GM12878 (cell line): ENCODE results near the gene PXT1. TPM values are rescaled to one million over a fixed set of nuclear protein-coding genes. Genes with fewer than 3 reads are reported as not detected.

ENCODE experiments used
- ATAC-seq: fragments of 200-7000 bp; cut with Tn5 transposase; 3 replicates; pipeline ENCODE4 v1.9.1; 2020; ENCODE audit warnings: mild to moderate bottlenecking, moderate library complexity
- BruUV-seq: library from RNA; stranded (reverse); fragments of 400-500 nt; replicated peaks from 2 replicates; lab custom pipeline; 2021; lab: Mats Ljungman, UMichigan
- CTCF ChIA-PET: fragments of 300-600 bp; sonication (Branson Sonifier 250); formaldehyde crosslinking; extraction: SDS; loops from one replicate; lab custom pipeline; 2021; ENCODE audit warnings: inconsistent platforms; lab: Yijun Ruan, JAX
- POLR2A ChIA-PET: fragments of 350-600 bp; formaldehyde crosslinking; extraction: SDS; loops from one replicate; lab custom pipeline; 2021; ENCODE audit warnings: inconsistent platforms; lab: Charles Lee
- RAD21 ChIA-PET: fragments of 300-600 bp; sonication (Branson Sonifier 250); formaldehyde crosslinking; loops from one replicate; lab custom pipeline; 2023; ENCODE audit warnings: antibody characterized with exemption; ENCODE audit not compliant: unreplicated experiment; lab: Charles Lee
- SMC1A ChIA-PET: fragments of 300-600 bp; sonication (Branson Sonifier 250); formaldehyde crosslinking; loops from one replicate; lab custom pipeline; 2023; ENCODE audit not compliant: unreplicated experiment, uncharacterized antibody; lab: Charles Lee
- DNase-seq: peaks from one replicate; pipeline ENCODE4 v3.0.0-alpha.2; 2011; ENCODE audit warnings: low read depth, low spot score
- FAIRE-seq: peaks from 3 replicates; lab custom pipeline; 2011; peaks lifted over from hg19 to GRCh38; lab: Jason Lieb, UNC
- H2AFZ ChIP-seq: 2 replicates; pipeline ENCODE4 v1.6.0; 2011; ENCODE audit warnings: low read depth, low read length, control low read depth; ENCODE audit not compliant: control insufficient read depth
- H3K27ac ChIP-seq: 2 replicates; pipeline ENCODE4 v1.5.1; 2011; ENCODE audit warnings: control low read depth; ENCODE audit not compliant: control insufficient read depth, insufficient read depth
- H3K27me3 ChIP-seq, 2 experiments: replicated peaks in 1 of 2; 2 replicates each; pipeline versions ENCODE4 v1.6.0 to v1.6.1; 2011; ENCODE audit warnings: low read length in 1 of 2; ENCODE audit not compliant: control insufficient read depth in 2 of 2, insufficient read depth in 2 of 2
- H3K36me3 ChIP-seq, 2 experiments: 2 replicates each; pipeline ENCODE4 v1.5.1; 2011; ENCODE audit warnings: low read length in 1 of 2; ENCODE audit not compliant: control insufficient read depth in 2 of 2, insufficient read depth in 2 of 2
- H3K4me1 ChIP-seq: 2 replicates; pipeline ENCODE4 v1.6.1; 2011; ENCODE audit warnings: mild to moderate bottlenecking, low read length, moderate library complexity, mixed read lengths; ENCODE audit not compliant: control insufficient read depth, insufficient read depth
- H3K4me2 ChIP-seq: 2 replicates; pipeline ENCODE4 v1.6.0; 2011; ENCODE audit warnings: control low read depth; ENCODE audit not compliant: control insufficient read depth, insufficient read depth
- H3K4me3 ChIP-seq: fragments of 200-600 bp; sonication (generic); 2 replicates; pipeline ENCODE4 v1.5.1; 2016
- H3K79me2 ChIP-seq: 2 replicates; pipeline ENCODE4 v1.6.0; 2011; ENCODE audit warnings: low read length; ENCODE audit not compliant: control insufficient read depth, insufficient read depth
- H3K9ac ChIP-seq: 2 replicates; pipeline ENCODE4 v1.8.0; 2011; ENCODE audit warnings: low read length, control low read depth, mixed read lengths; ENCODE audit not compliant: control insufficient read depth, insufficient read depth
- H3K9me3 ChIP-seq: replicated peaks from 3 replicates; pipeline ENCODE4 v1.5.1; 2011; ENCODE audit warnings: mild to moderate bottlenecking, low read length; ENCODE audit not compliant: control insufficient read depth, insufficient read depth
- H4K20me1 ChIP-seq: 2 replicates; pipeline ENCODE4 v1.6.0; 2011; ENCODE audit not compliant: control insufficient read depth, insufficient read depth
- BMI1 ChIP-seq: fragments of 450-650 bp; IDR thresholded peaks from 2 replicates; pipeline ENCODE4 v1.6.1; 2016; ENCODE audit warnings: mild to moderate bottlenecking, moderate library complexity, borderline replicate concordance
- GABPA ChIP-seq: IDR thresholded peaks from 2 replicates; pipeline ENCODE4 v1.6.1; 2014; ENCODE audit warnings: antibody characterized with exemption, low read depth, mild to moderate bottlenecking, inconsistent platforms
- LARP7 ChIP-seq: fragments of 450-650 bp; IDR thresholded peaks from 2 replicates; pipeline ENCODE4 v1.6.1; 2017; ENCODE audit warnings: mild to moderate bottlenecking
- MAX ChIP-seq: IDR thresholded peaks from 2 replicates; pipeline ENCODE4 v1.6.1; 2012; ENCODE audit warnings: low read depth, low read length, improper control_type of control experiment
- MYC ChIP-seq: IDR thresholded peaks from 2 replicates; pipeline ENCODE4 v1.6.1; 2011; ENCODE audit warnings: mild to moderate bottlenecking, low read length, moderate library complexity, inconsistent platforms; ENCODE audit not compliant: insufficient read depth, insufficient replicate concordance, insufficient read length, severe bottlenecking
- NR2C2 ChIP-seq: IDR thresholded peaks from 2 replicates; pipeline ENCODE4 v1.6.1; 2011; ENCODE audit warnings: borderline replicate concordance, low read depth; ENCODE audit not compliant: control insufficient read depth, insufficient read length
- POLR2A ChIP-seq: IDR thresholded peaks from 2 replicates; pipeline ENCODE4 v1.6.1; 2011; ENCODE audit warnings: low read depth, mild to moderate bottlenecking, low read length
- RAD21 ChIP-seq: IDR thresholded peaks from 2 replicates; pipeline ENCODE4 v1.6.1; 2011; ENCODE audit warnings: mild to moderate bottlenecking, low read depth, low read length, moderate library complexity; ENCODE audit not compliant: insufficient read depth
- TCF7 ChIP-seq: IDR thresholded peaks from 2 replicates; pipeline ENCODE4 v1.6.1; 2014; ENCODE audit warnings: antibody characterized with exemption, borderline replicate concordance
- ZNF384 ChIP-seq: IDR thresholded peaks from 2 replicates; pipeline ENCODE4 v1.6.1; 2012; ENCODE audit warnings: low read depth, mild to moderate bottlenecking, low read length, improper control_type of control experiment, borderline replicate concordance
- WGBS: methylation state at CpG from one replicate; pipeline ENCODE4 v1.1.6; 2016; ENCODE audit warnings: low lambda C conversion rate; ENCODE audit not compliant: insufficient replicate concordance, insufficient coverage; ENCODE audit errors: missing lambda C conversion rate; 5-methylcytosine and 5-hydroxymethylcytosine counted together
- in situ Hi-C: fragments of 300-500 bp; cut with MboI; formaldehyde crosslinking; loops from 9 replicates; pipeline ENCODE4 v1.14.3; 2018; ENCODE audit warnings: mixed read lengths
- intact Hi-C: fragments of 100-400 bp; cut with micrococcal nuclease; formaldehyde crosslinking; loops from one replicate; pipeline ENCODE4 v1.14.2; 2022; ENCODE audit not compliant: unreplicated experiment
- polyA plus RNA-seq, 11 experiments: library from polyadenylated mRNA; depleted of rRNA in 4 of 11; unstranded in 6 of 11; stranded (reverse) in 5 of 11; fragments of >200 nt; fragmentation: Nextera tagmentation in 4 of 11; fragmentation: Illumina TruSeq in 1 of 11; extraction: Ambion mirVana in 4 of 11; extraction: Trizol in 1 of 11; gene quantifications; 1 replicate in 1 of 11; 2 replicates in 10 of 11; pipeline versions ENCODE4 v1.2.1 to v1.2.3, GENCODE V29; 2011 to 2016; ENCODE audit warnings: inconsistent platforms in 2 of 11, missing spikeins in 2 of 11, low read depth in 1 of 11
- total RNA-seq, 4 experiments: library from RNA; depleted of rRNA in 3 of 4; stranded (reverse); fragments of >200 nt in 3 of 4; fragmentation: Illumina TruSeq in 1 of 4; extraction: Trizol in 1 of 4; gene quantifications; 2 replicates each; pipeline versions ENCODE4 v1.2.1 to v1.2.3, GENCODE V29; 2013 to 2021
- TF ChIP-seq, protein P1 (sequence below): fragments of 450-650 bp; formaldehyde crosslinking; IDR thresholded peaks from 2 replicates; pipeline ENCODE4 v1.5.0; 2022; ENCODE audit warnings: mild to moderate bottlenecking, missing genetic modification characterization

PXT1 gene
- total and polyA plus RNA-seq, 10 of the 15 experiments (the other 5 are each of a cell fraction or from before 2014, with no cell fraction given): 0.27 to 2.9 (median 0.50) TPM

DNA sequence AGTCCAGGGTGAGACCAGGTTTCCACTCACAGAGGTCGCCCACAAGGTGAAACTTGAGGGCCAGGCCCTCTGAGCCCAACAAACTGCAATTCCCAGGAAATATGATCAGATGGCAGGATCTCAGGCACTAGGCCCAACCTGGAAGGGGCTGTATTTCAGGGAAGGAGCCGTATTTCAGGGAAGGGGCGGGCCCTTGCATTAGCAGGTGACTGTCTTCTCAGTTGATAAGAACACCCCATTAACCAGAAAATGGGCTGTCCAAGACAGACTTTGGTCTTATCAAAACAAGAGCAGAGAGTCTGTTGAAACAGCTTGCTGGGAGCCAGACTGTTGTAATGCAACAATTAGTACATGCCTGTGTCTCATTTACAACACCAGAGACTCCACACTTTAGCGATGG, 95.0 kb downstream of the PXT1 start:
- H2AFZ ChIP-seq: no peak overlapping the region
- H3K36me3 ChIP-seq: no peaks in the 10 kb centered on the region
- H3K27me3 ChIP-seq: no peaks in the 10 kb centered on the region
- ChIA-PET CTCF (interaction anchor here (1.1 to 19.9 kb wide), 3 partner anchors 9 to 45 kb away, joined by 3 to 483 read pairs (median 9); no protein-coding TSS in a partner anchor), POLR2A (interaction anchor here (1.4 to 2.0 kb wide), 3 partner anchors 8 to 13 kb away, joined by 3 to 6 read pairs (median 5); partner anchors contain the start of gene BNIP5), RAD21 (interaction anchor here (1.0 to 3.0 kb wide), 4 partner anchors 11 to 43 kb away, joined by 3 to 19 read pairs (median 4); no protein-coding TSS in a partner anchor), SMC1A (interaction anchor here (1.0 to 4.7 kb wide), 3 partner anchors 9 to 14 kb away, joined by 3 to 33 read pairs (median 5); no protein-coding TSS in a partner anchor)
- H3K4me1 ChIP-seq: no peaks in the 10 kb centered on the region
- FAIRE-seq (no peak), DNase-seq (no peak), ATAC-seq (no peak)
- 71% methylated on average over 4 of the region's 4 CpGs for WGBS
- H3K27ac ChIP-seq: no peak overlapping the region
- H3K9me3 ChIP-seq: no peaks in the 10 kb centered on the region
- intact Hi-C loops: no loop called here
- no peaks in the 10 kb centered on the region for H4K20me1 ChIP-seq
- BruUV-seq: no TSS peak
- H3K4me2 ChIP-seq: no peak overlapping the region
- H3K9ac ChIP-seq: no peak overlapping the region
- no peak overlapping the region for H3K4me3 ChIP-seq
- in situ Hi-C loops: no loop called here
- H3K79me2 ChIP-seq: no peaks in the 10 kb centered on the region
- no peak for TF ChIP-seq LARP7

GRCh38 chr6:36346486-36347273, 96.0 kb downstream of the PXT1 start:
- CTCF ChIA-PET: interaction anchor here (1.2 to 19.9 kb wide), 2 partner anchors 10 to 20 kb away, joined by 3 to 483 read pairs; no protein-coding TSS in a partner anchor
- no TSS peak for BruUV-seq
- Histone ChIP-seq H3K36me3 (no peaks in the 10 kb centered on the region), H4K20me1 (no peaks in the 10 kb centered on the region), H3K27me3 (no peaks in the 10 kb centered on the region), H3K4me1 (peaks cover 2% of the 10 kb centered on the region), H2AFZ (no peak overlapping the region), H3K9me3 (no peaks in the 10 kb centered on the region), H3K9ac (no peak overlapping the region), H3K79me2 (no peaks in the 10 kb centered on the region), H3K4me2 (no peak overlapping the region), H3K4me3 (no peak overlapping the region), H3K27ac (no peak overlapping the region)
- in situ Hi-C loops (no loop called here), intact Hi-C loops (no loop called here)
- no peak for ATAC-seq
- no peak for FAIRE-seq
- SMC1A ChIA-PET: interaction anchor here (1.6 to 13.7 kb wide), 3 partner anchors 10 to 13 kb away, joined by 5 to 386 read pairs (median 33); no protein-coding TSS in a partner anchor
- RAD21 ChIA-PET: interaction anchor here (0.6 to 1.1 kb wide), 2 partner anchors 12 to 42 kb away, joined by 3 to 4 read pairs; no protein-coding TSS in a partner anchor
- no peak for DNase-seq
- WGBS: 71% methylated on average over 20 of the region's 20 CpGs
- POLR2A ChIA-PET: interaction anchor here (1.4 to 2.0 kb wide), 3 partner anchors 9 to 14 kb away, joined by 3 to 6 read pairs (median 5); partner anchors contain the start of gene BNIP5
- TF ChIP-seq POLR2A: no peak
- TF ChIP-seq RAD21: no peak
- TF ChIP-seq ZNF384: no peak
- TF ChIP-seq MYC: no peak
- no peak for TF ChIP-seq NR2C2
- TF ChIP-seq GABPA: no peak
- TF ChIP-seq BMI1: no peak
- TF ChIP-seq, protein P1, sequence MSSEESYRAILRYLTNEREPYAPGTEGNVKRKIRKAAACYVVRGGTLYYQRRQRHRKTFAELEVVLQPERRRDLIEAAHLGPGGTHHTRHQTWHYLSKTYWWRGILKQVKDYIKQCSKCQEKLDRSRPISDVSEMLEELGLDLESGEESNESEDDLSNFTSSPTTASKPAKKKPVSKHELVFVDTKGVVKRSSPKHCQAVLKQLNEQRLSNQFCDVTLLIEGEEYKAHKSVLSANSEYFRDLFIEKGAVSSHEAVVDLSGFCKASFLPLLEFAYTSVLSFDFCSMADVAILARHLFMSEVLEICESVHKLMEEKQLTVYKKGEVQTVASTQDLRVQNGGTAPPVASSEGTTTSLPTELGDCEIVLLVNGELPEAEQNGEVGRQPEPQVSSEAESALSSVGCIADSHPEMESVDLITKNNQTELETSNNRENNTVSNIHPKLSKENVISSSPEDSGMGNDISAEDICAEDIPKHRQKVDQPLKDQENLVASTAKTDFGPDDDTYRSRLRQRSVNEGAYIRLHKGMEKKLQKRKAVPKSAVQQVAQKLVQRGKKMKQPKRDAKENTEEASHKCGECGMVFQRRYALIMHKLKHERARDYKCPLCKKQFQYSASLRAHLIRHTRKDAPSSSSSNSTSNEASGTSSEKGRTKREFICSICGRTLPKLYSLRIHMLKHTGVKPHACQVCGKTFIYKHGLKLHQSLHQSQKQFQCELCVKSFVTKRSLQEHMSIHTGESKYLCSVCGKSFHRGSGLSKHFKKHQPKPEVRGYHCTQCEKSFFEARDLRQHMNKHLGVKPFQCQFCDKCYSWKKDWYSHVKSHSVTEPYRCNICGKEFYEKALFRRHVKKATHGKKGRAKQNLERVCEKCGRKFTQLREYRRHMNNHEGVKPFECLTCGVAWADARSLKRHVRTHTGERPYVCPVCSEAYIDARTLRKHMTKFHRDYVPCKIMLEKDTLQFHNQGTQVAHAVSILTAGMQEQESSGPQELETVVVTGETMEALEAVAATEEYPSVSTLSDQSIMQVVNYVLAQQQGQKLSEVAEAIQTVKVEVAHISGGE (CRISPR knock-in tag): no peak
- no peak for TF ChIP-seq MAX
- TF ChIP-seq TCF7: no peak
